Effector memory CD4-positive, alpha-beta T cell (primary cell): ENCODE measurements around the gene ABCC4.

Experiments
- DNase-seq, 3 donors: peaks; one replicate each; pipeline ENCODE4 v3.0.0-alpha.2; 2020
- H3K27ac ChIP-seq: 2 replicates; pipeline ENCODE4 v1.7.0; 2013; ENCODE audit warnings: mild to moderate bottlenecking, low read length, moderate library complexity; ENCODE audit not compliant: insufficient read depth, poor library complexity, severe bottlenecking
- H3K27me3 ChIP-seq: replicated peaks from 2 replicates; pipeline ENCODE4 v1.7.0; 2013; ENCODE audit warnings: mild to moderate bottlenecking, low read length; ENCODE audit not compliant: insufficient read depth, control insufficient read depth, poor library complexity, severe bottlenecking
- H3K36me3 ChIP-seq: 2 replicates; pipeline ENCODE4 v1.7.0; 2013; ENCODE audit warnings: mild to moderate bottlenecking, low read length, moderate library complexity; ENCODE audit not compliant: control insufficient read depth, insufficient read depth
- H3K4me1 ChIP-seq: 2 replicates; pipeline ENCODE4 v1.7.0; 2013; ENCODE audit warnings: low read length, mild to moderate bottlenecking; ENCODE audit not compliant: control insufficient read depth, insufficient read depth, poor library complexity, severe bottlenecking
- H3K4me3 ChIP-seq: 2 replicates; pipeline ENCODE4 v1.7.0; 2013; ENCODE audit warnings: low read length, low read depth, mild to moderate bottlenecking; ENCODE audit not compliant: insufficient read depth, poor library complexity, severe bottlenecking
- H3K9me3 ChIP-seq: 2 replicates; pipeline ENCODE4 v1.7.0; 2013; ENCODE audit warnings: mild to moderate bottlenecking, low read length, moderate library complexity; ENCODE audit not compliant: control insufficient read depth

ABCC4 gene

GRCh38 chr13:95027638-95028037 is 273.6 kb downstream of the ABCC4 start:
- Histone ChIP-seq H3K27ac (no peak overlapping the region), H3K4me3 (no peak overlapping the region), H3K27me3 (no peaks in the 10 kb centered on the region), H3K9me3 (no peaks in the 10 kb centered on the region), H3K36me3 (no peaks in the 10 kb centered on the region), H3K4me1 (no peaks in the 10 kb centered on the region)
- DNase-seq: no peak

- DNase-seq: no peak
Observed at GRCh38 chr13:95025116-95025515, 276.1 kb downstream of the ABCC4 start.

GRCh38 chr13:95023405-95023804 is 277.8 kb downstream of the ABCC4 start:
- Histone ChIP-seq H3K9me3 (no peaks in the 10 kb centered on the region), H3K36me3 (no peaks in the 10 kb centered on the region), H3K27me3 (no peaks in the 10 kb centered on the region), H3K4me1 (no peaks in the 10 kb centered on the region), H3K27ac (no peak overlapping the region), H3K4me3 (no peak overlapping the region)
- no peak for DNase-seq

More at GRCh38 chr13:95025116-95025515, 276.1 kb downstream of the ABCC4 start:
- Histone ChIP-seq H3K27ac (no peak overlapping the region), H3K9me3 (no peaks in the 10 kb centered on the region), H3K4me3 (no peak overlapping the region), H3K36me3 (no peaks in the 10 kb centered on the region), H3K4me1 (no peaks in the 10 kb centered on the region), H3K27me3 (no peaks in the 10 kb centered on the region)

GRCh38 chr13:95020298-95020987 is 280.8 kb downstream of the ABCC4 start:
- no peak for DNase-seq
- no peaks in the 10 kb centered on the region for H3K9me3 ChIP-seq
- no peak overlapping the region for H3K27ac ChIP-seq
- H3K36me3 ChIP-seq: no peaks in the 10 kb centered on the region
- no peaks in the 10 kb centered on the region for H3K4me1 ChIP-seq
- no peak overlapping the region for H3K4me3 ChIP-seq
- H3K27me3 ChIP-seq: no peaks in the 10 kb centered on the region

- DNase-seq: no peak
- Histone ChIP-seq H3K27ac (no peak overlapping the region), H3K4me1 (no peaks in the 10 kb centered on the region), H3K27me3 (no peaks in the 10 kb centered on the region), H3K9me3 (no peaks in the 10 kb centered on the region), H3K36me3 (no peaks in the 10 kb centered on the region), H3K4me3 (no peak overlapping the region)
Observed at GRCh38 chr13:95019886-95020285, 281.4 kb downstream of the ABCC4 start.

GRCh38 chr13:95007322-95007721 is 293.9 kb downstream of the ABCC4 start:
- Histone ChIP-seq H3K27ac (no peak overlapping the region), H3K9me3 (no peaks in the 10 kb centered on the region), H3K4me1 (no peaks in the 10 kb centered on the region), H3K4me3 (no peak overlapping the region), H3K36me3 (no peaks in the 10 kb centered on the region), H3K27me3 (no peaks in the 10 kb centered on the region)
- no peak for DNase-seq

GRCh38 chr13:95005300-95005699 is 296.0 kb downstream of the ABCC4 start:
- Histone ChIP-seq H3K4me3 (no peak overlapping the region), H3K27ac (no peak overlapping the region), H3K4me1 (no peaks in the 10 kb centered on the region), H3K36me3 (no peaks in the 10 kb centered on the region), H3K27me3 (no peaks in the 10 kb centered on the region), H3K9me3 (no peaks in the 10 kb centered on the region)
- DNase-seq: no peak

GRCh38 chr13:95003019-95003813 is 298.0 kb downstream of the ABCC4 start:
- no peak for DNase-seq
- H3K4me3 ChIP-seq: no peak overlapping the region

GRCh38 chr13:95002126-95002525 is 299.1 kb downstream of the ABCC4 start:
- no peak for DNase-seq
- Histone ChIP-seq H3K27me3 (no peaks in the 10 kb centered on the region), H3K9me3 (no peaks in the 10 kb centered on the region), H3K27ac (no peak overlapping the region), H3K36me3 (no peaks in the 10 kb centered on the region), H3K4me1 (no peaks in the 10 kb centered on the region), H3K4me3 (no peak overlapping the region)

More at GRCh38 chr13:95003019-95003813, 298.0 kb downstream of the ABCC4 start:
- H3K4me1 ChIP-seq: no peaks in the 10 kb centered on the region
- H3K36me3 ChIP-seq: no peaks in the 10 kb centered on the region
- H3K27me3 ChIP-seq: no peaks in the 10 kb centered on the region
- H3K27ac ChIP-seq: no peak overlapping the region
- no peaks in the 10 kb centered on the region for H3K9me3 ChIP-seq

GRCh38 chr13:94999871-95000270 is 301.4 kb downstream of the ABCC4 start:
- Histone ChIP-seq H3K36me3 (no peaks in the 10 kb centered on the region), H3K4me1 (no peaks in the 10 kb centered on the region), H3K27me3 (no peaks in the 10 kb centered on the region), H3K9me3 (no peaks in the 10 kb centered on the region), H3K4me3 (no peak overlapping the region), H3K27ac (no peak overlapping the region)
- no peak for DNase-seq
